ENCODE results near the gene TRIM63. TPM values are rescaled to one million over a fixed set of nuclear protein-coding genes. Genes with fewer than 3 reads are reported as not detected.

Gene TRIM63
- total RNA-seq, 2 experiments from 2014 or later, result not detected

- H3K27ac ChIP-seq (ENCODE audit: low read depth, low read length, poor library complexity, severe bottlenecking), result no peak overlapping the region
- H2AFZ ChIP-seq (ENCODE audit: low read length), result no peak overlapping the region
- no peaks in the 10 kb centered on the region for H3K9me2 ChIP-seq (ENCODE audit: insufficient read depth, low read length)
- TF ChIP-seq EZH2phosphoT487 (IDR thresholded peaks at IDR 0.05; ENCODE audit: borderline replicate concordance, low read depth, low read length), result no peak
- TF ChIP-seq, protein P1, sequence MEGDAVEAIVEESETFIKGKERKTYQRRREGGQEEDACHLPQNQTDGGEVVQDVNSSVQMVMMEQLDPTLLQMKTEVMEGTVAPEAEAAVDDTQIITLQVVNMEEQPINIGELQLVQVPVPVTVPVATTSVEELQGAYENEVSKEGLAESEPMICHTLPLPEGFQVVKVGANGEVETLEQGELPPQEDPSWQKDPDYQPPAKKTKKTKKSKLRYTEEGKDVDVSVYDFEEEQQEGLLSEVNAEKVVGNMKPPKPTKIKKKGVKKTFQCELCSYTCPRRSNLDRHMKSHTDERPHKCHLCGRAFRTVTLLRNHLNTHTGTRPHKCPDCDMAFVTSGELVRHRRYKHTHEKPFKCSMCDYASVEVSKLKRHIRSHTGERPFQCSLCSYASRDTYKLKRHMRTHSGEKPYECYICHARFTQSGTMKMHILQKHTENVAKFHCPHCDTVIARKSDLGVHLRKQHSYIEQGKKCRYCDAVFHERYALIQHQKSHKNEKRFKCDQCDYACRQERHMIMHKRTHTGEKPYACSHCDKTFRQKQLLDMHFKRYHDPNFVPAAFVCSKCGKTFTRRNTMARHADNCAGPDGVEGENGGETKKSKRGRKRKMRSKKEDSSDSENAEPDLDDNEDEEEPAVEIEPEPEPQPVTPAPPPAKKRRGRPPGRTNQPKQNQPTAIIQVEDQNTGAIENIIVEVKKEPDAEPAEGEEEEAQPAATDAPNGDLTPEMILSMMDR (conservative IDR thresholded peaks at IDR 0.05; ENCODE audit: low read length), result no peak
- H3K9me3 ChIP-seq (ENCODE audit: low read length), result no peaks in the 10 kb centered on the region
- BruUV-seq (replicated peaks), result no TSS peak
- no peaks in the 10 kb centered on the region for H3K36me3 ChIP-seq (ENCODE audit: insufficient read depth, low read length)
- H3K79me2 ChIP-seq (ENCODE audit: insufficient read depth, low read depth, low read length), result no peaks in the 10 kb centered on the region
- H3K4me1 ChIP-seq (ENCODE audit: insufficient read depth, low read length, poor library complexity, severe bottlenecking), result no peaks in the 10 kb centered on the region
- intact Hi-C loops (cut with micrococcal nuclease; ENCODE audit: unreplicated experiment), result no loop called here
- DNase-seq (ENCODE audit: low spot score), result no peak
- H4K20me1 ChIP-seq (ENCODE audit: insufficient read depth, low read length), result no peaks in the 10 kb centered on the region
- ChIA-PET POLR2A (interaction anchor here (0.7 kb wide), 1 partner anchor 109 kb away, joined by 5 read pairs; no protein-coding TSS in a partner anchor), CTCF (ENCODE audit: unreplicated experiment) (no interaction called here)
- H3K4me3 ChIP-seq (ENCODE audit: low read depth, low read length, poor library complexity, severe bottlenecking), result no peak overlapping the region
- no peak overlapping the region for H3K4me2 ChIP-seq (ENCODE audit: low read length)
Observed at GRCh38 chr1:26006710-26007109, 60.7 kb downstream of the TRIM63 start.

DNA sequence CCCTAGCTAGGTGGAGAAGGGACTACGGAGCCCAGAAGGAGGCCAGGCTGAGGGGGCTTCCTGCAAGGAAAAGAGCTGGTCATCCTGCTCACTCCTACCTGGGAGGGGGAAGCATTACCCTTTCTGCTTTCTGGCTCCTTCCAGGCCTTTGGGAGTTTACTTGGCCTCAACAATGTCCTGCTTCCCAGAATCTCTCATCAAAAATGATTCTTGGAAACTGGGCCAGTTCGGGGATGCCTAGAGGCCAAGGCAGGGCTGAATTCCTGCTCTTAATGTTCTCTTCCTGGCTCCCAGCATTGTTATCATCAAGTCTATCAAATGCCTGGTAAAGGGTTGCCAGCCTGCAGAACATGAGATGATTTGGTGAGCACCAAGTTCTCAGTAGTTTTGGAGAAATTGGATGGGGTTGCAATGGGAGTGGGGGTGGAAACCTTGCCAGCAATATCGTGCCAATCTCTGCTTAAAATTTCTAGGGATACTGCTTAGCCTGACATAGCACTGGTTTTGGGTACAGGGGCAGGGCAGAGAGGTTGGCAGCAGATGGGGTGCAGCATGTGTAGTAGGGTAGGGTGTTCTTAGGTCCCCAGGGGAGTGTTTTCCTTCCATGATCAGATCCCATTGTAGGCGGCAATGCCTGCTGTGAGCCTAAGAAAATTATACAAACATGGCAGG lies 61.9 kb downstream of the TRIM63 start:
- no peaks in the 10 kb centered on the region for H3K36me3 ChIP-seq (ENCODE audit: insufficient read depth, low read length)
- no peaks in the 10 kb centered on the region for H3K9me2 ChIP-seq (ENCODE audit: insufficient read depth, low read length)
- H3K27ac ChIP-seq (ENCODE audit: low read depth, low read length, poor library complexity, severe bottlenecking), result no peak overlapping the region
- BruUV-seq (replicated peaks), result no TSS peak
- CTCF ChIA-PET (ENCODE audit: unreplicated experiment), result no interaction called here
- H3K4me3 ChIP-seq (ENCODE audit: low read depth, low read length, poor library complexity, severe bottlenecking), result no peak overlapping the region
- no peaks in the 10 kb centered on the region for H3K79me2 ChIP-seq (ENCODE audit: insufficient read depth, low read depth, low read length)
- no peak overlapping the region for H3K4me2 ChIP-seq (ENCODE audit: low read length)
- no peaks in the 10 kb centered on the region for H4K20me1 ChIP-seq (ENCODE audit: insufficient read depth, low read length)
- no peaks in the 10 kb centered on the region for H3K4me1 ChIP-seq (ENCODE audit: insufficient read depth, low read length, poor library complexity, severe bottlenecking)
- no peaks in the 10 kb centered on the region for H3K9me3 ChIP-seq (ENCODE audit: low read length)
- no peak for DNase-seq (ENCODE audit: low spot score)
- no peak for TF ChIP-seq EZH2phosphoT487 (IDR thresholded peaks at IDR 0.05; ENCODE audit: borderline replicate concordance, low read depth, low read length)
- TF ChIP-seq, protein P1 (conservative IDR thresholded peaks at IDR 0.05; ENCODE audit: low read length), result no peak
- POLR2A ChIA-PET, result no interaction called here
- intact Hi-C loops (cut with micrococcal nuclease; ENCODE audit: unreplicated experiment), result no loop called here
- H2AFZ ChIP-seq (ENCODE audit: low read length), result no peak overlapping the region

DNA sequence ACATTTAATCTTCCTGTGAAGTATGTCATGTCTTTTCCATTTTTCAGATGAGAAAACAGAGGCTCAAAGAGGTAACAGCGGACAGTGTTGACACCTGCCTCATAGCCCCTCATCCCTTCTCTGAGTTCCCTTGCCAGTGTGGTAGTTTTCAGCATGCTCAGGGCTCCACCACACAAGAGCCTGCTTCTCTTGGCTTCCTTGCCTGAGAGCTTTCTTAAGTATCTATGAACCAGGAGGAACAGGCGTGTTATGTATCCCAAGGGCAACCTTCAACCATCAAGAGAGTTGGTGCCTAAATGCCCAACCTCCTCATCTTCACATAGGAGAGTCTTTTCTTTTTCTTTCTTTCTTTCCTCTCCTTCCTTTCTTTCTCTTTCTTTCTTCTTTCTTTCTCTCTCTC lies 63.7 kb downstream of the TRIM63 start:
- no peak overlapping the region for H2AFZ ChIP-seq (ENCODE audit: low read length)
- CTCF ChIA-PET (ENCODE audit: unreplicated experiment), result interaction anchor here (0.7 kb wide), 1 partner anchor 109 kb away, joined by 3 read pairs; no protein-coding TSS in a partner anchor
- no peaks in the 10 kb centered on the region for H4K20me1 ChIP-seq (ENCODE audit: insufficient read depth, low read length)
- H3K9me3 ChIP-seq (ENCODE audit: low read length), result no peaks in the 10 kb centered on the region
- no peaks in the 10 kb centered on the region for H3K79me2 ChIP-seq (ENCODE audit: insufficient read depth, low read depth, low read length)
- H3K4me2 ChIP-seq (ENCODE audit: low read length), result no peak overlapping the region
- no peak for TF ChIP-seq EZH2phosphoT487 (IDR thresholded peaks at IDR 0.05; ENCODE audit: borderline replicate concordance, low read depth, low read length)
- TF ChIP-seq, protein P1 (conservative IDR thresholded peaks at IDR 0.05; ENCODE audit: low read length), result no peak
- H3K9me2 ChIP-seq (ENCODE audit: insufficient read depth, low read length), result no peaks in the 10 kb centered on the region
- no peak overlapping the region for H3K27ac ChIP-seq (ENCODE audit: low read depth, low read length, poor library complexity, severe bottlenecking)
- H3K4me1 ChIP-seq (ENCODE audit: insufficient read depth, low read length, poor library complexity, severe bottlenecking), result peaks cover 2% of the 10 kb centered on the region
- intact Hi-C loops (cut with micrococcal nuclease; ENCODE audit: unreplicated experiment), result no loop called here
- no TSS peak for BruUV-seq (replicated peaks)
- no peak for DNase-seq (ENCODE audit: low spot score)
- no peaks in the 10 kb centered on the region for H3K36me3 ChIP-seq (ENCODE audit: insufficient read depth, low read length)
- no peak overlapping the region for H3K4me3 ChIP-seq (ENCODE audit: low read depth, low read length, poor library complexity, severe bottlenecking)
- POLR2A ChIA-PET, result interaction anchor here (1.0 to 1.4 kb wide), 2 partner anchors 11 to 108 kb away, joined by 3 read pairs; no protein-coding TSS in a partner anchor

All from OCI-LY7 (cell line).